ENCODE results near the gene GAGE12E.
"Not testable (repeated sequence)": the region's sequence is repeated elsewhere in the genome, so short reads cannot be mapped to it uniquely, and the experiment has no call there.

Gene GAGE12E

DNA sequence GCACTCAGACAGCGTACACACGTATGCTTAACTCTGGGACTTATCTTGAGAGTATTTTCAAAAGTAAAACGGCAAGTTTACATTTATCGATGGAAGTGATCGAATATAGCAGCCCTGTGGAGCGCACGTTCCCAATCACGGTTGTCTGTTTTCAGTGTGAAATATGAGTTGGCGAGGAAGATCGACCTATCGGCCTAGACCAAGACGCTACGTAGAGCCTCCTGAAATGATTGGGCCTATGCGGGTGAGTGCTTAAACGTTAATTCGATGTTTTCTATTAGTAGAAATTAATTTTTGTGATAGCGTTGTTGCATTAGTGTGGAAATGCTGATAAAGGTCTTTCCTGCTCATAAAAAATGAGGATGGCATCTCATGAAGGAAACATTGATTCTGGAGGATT is 39.4 kb downstream of the GAGE12E start:
- H3K4me1 ChIP-seq (ENCODE audit: control insufficient read depth, insufficient read depth, low read length, poor library complexity, severe bottlenecking); H3K4me3 ChIP-seq (ENCODE audit: insufficient read depth, low read depth, low read length, poor library complexity, severe bottlenecking); H3K27ac ChIP-seq (ENCODE audit: insufficient read depth, low read length, poor library complexity, severe bottlenecking); H3K9me3 ChIP-seq (ENCODE audit: control insufficient read depth, low read length); DNase-seq; H3K36me3 ChIP-seq (ENCODE audit: control insufficient read depth, insufficient read depth, low read length); H3K27me3 ChIP-seq (replicated peaks; ENCODE audit: control insufficient read depth, insufficient read depth, low read length, poor library complexity, severe bottlenecking): not testable (repeated sequence)

DNA sequence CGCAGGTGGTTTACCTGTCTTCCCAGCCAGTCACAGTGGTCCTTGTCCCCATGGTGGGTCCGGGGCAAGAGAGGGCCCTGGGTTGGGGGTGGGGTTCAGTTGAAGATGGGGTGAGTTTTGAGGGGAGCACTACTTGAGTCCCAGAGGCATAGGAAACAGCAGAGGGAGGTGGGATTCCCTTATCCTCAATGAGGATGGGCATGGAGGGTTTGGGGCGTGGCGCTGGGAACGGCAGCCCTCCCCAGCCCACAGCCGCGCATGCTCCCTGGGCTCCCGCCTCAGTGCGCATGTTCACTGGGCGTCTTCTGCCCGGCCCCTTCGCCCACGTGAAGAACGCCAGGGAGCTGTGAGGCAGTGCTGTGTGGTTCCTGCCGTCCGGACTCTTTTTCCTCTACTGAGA is 47.6 kb downstream of the GAGE12E start, which contains the start of gene GAGE1:
TSS of gene GAGE1 (plus strand) at position 301 of the 400 bp plus-strand sequence. CDS start 1,155 bp downstream, outside the sequence.
- not testable (repeated sequence) for H3K4me3 ChIP-seq (ENCODE audit: insufficient read depth, low read depth, low read length, poor library complexity, severe bottlenecking); H3K9me3 ChIP-seq (ENCODE audit: control insufficient read depth, low read length); H3K27me3 ChIP-seq (replicated peaks; ENCODE audit: control insufficient read depth, insufficient read depth, low read length, poor library complexity, severe bottlenecking); H3K27ac ChIP-seq (ENCODE audit: insufficient read depth, low read length, poor library complexity, severe bottlenecking); H3K36me3 ChIP-seq (ENCODE audit: control insufficient read depth, insufficient read depth, low read length); H3K4me1 ChIP-seq (ENCODE audit: control insufficient read depth, insufficient read depth, low read length, poor library complexity, severe bottlenecking); DNase-seq
